Measurements from ENCODE around the gene GABRD. TPM values are rescaled to one million over a fixed set of nuclear protein-coding genes. Genes with fewer than 3 reads are reported as not detected.

The GABRD gene
- total and polyA plus RNA-seq, 10 of the 15 experiments (the other 5 are each of a cell fraction or from before 2014, with no cell fraction given) = not detected

- no peak for ATAC-seq
- Histone ChIP-seq H3K79me2 (ENCODE audit: control insufficient read depth, insufficient read depth, low read length) (no peaks in the 10 kb centered on the region), H3K4me3 (no peak overlapping the region), H3K9me3 (replicated peaks; ENCODE audit: control insufficient read depth, insufficient read depth, low read length) (no peaks in the 10 kb centered on the region), H3K27ac (ENCODE audit: control insufficient read depth, insufficient read depth) (no peak overlapping the region), H3K36me3 (ENCODE audit: control insufficient read depth in 2 of 2, insufficient read depth in 2 of 2, low read length in 1 of 2) (no peaks in the 10 kb centered on the region), H3K4me1 (ENCODE audit: control insufficient read depth, insufficient read depth, low read length) (no peaks in the 10 kb centered on the region), H3K27me3 (replicated peaks in 1 of 2; ENCODE audit: control insufficient read depth in 2 of 2, insufficient read depth in 2 of 2, low read length in 1 of 2) (no peaks in the 10 kb centered on the region), H3K9ac (ENCODE audit: control insufficient read depth, insufficient read depth, low read length) (no peak overlapping the region), H2AFZ (ENCODE audit: control insufficient read depth, low read depth, low read length) (no peak overlapping the region), H4K20me1 (ENCODE audit: control insufficient read depth, insufficient read depth) (no peaks in the 10 kb centered on the region), H3K4me2 (ENCODE audit: control insufficient read depth, insufficient read depth) (no peak overlapping the region)
- TF ChIP-seq PML (IDR thresholded peaks at IDR 0.05; ENCODE audit: low read length) (no peak), MTA2 (IDR thresholded peaks at IDR 0.05; ENCODE audit: low read depth) (no peak), RELB (IDR thresholded peaks at IDR 0.05; ENCODE audit: low read depth) (no peak), TCF12 (IDR thresholded peaks at IDR 0.05; ENCODE audit: low read depth, low read length) (no peak), POU2F2 (IDR thresholded peaks at IDR 0.05; ENCODE audit: borderline replicate concordance, low read depth, low read length) (no peak), ZNF207 (IDR thresholded peaks at IDR 0.05; ENCODE audit: borderline replicate concordance) (no peak)
- in situ Hi-C loops (cut with MboI) = no loop called here
- POLR2A ChIA-PET = no interaction called here
- DNase-seq (ENCODE audit: low read depth, low spot score) = no peak
- 44% methylated on average over 9 of the region's 9 CpGs for WGBS (ENCODE audit: insufficient coverage, insufficient replicate concordance, low lambda C conversion rate, missing lambda C conversion rate)
- intact Hi-C loops (cut with micrococcal nuclease; ENCODE audit: unreplicated experiment) = no loop called here
- SMC1A ChIA-PET (ENCODE audit: uncharacterized antibody, unreplicated experiment) = no interaction called here
- BruUV-seq (replicated peaks) = no TSS peak
- RAD21 ChIA-PET (ENCODE audit: unreplicated experiment) = no interaction called here
- CTCF ChIA-PET = interaction anchor here (0.6 kb wide), 1 partner anchor 51 kb away, joined by 3 read pairs; no protein-coding TSS in a partner anchor
- FAIRE-seq = no peak
These were observed 29.4 kb upstream of the GABRD start for GRCh38 chr1:1989789-1990188.

DNA sequence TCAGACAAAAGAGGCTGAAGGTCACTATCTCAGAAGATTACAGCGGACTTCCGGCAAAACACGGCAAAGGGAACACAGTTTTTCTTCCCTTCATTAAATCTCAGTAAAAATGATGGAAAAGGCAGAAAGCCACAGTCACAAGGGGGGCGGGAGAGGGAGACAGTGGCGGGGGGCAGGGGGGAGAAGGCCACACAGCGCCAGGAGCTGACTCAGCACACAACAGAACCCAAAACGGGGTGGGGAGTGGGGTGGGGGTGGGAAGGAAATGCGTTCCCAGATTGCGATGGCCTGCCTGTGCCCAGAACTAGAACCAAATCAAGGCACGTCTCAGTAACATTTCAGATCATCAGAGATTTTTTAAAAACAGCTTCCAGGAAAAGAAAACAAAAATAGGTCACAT is 28.9 kb upstream of the GABRD start:
- no peaks in the 10 kb centered on the region for H3K36me3 ChIP-seq (ENCODE audit: control insufficient read depth in 2 of 2, insufficient read depth in 2 of 2, low read length in 1 of 2)
- no peaks in the 10 kb centered on the region for H3K79me2 ChIP-seq (ENCODE audit: control insufficient read depth, insufficient read depth, low read length)
- no peaks in the 10 kb centered on the region for H3K27me3 ChIP-seq (replicated peaks in 1 of 2; ENCODE audit: control insufficient read depth in 2 of 2, insufficient read depth in 2 of 2, low read length in 1 of 2)
- DNase-seq (ENCODE audit: low read depth, low spot score) (no peak), FAIRE-seq (no peak), ATAC-seq (no peak)
- in situ Hi-C loops (cut with MboI) = no loop called here
- ChIA-PET CTCF (no interaction called here), POLR2A (no interaction called here), RAD21 (ENCODE audit: unreplicated experiment) (no interaction called here), SMC1A (ENCODE audit: uncharacterized antibody, unreplicated experiment) (no interaction called here)
- H4K20me1 ChIP-seq (ENCODE audit: control insufficient read depth, insufficient read depth) = no peaks in the 10 kb centered on the region
- intact Hi-C loops (cut with micrococcal nuclease; ENCODE audit: unreplicated experiment) = no loop called here
- H3K4me3 ChIP-seq = no peak overlapping the region
- WGBS (ENCODE audit: insufficient coverage, insufficient replicate concordance, low lambda C conversion rate, missing lambda C conversion rate) = 56% methylated on average over 6 of the region's 10 CpGs
- TF ChIP-seq SP1 (IDR thresholded peaks at IDR 0.05; ENCODE audit: low read depth, low read length) (no peak), RB1 (IDR thresholded peaks at IDR 0.05; ENCODE audit: borderline replicate concordance) (no peak), TCF7 (IDR thresholded peaks at IDR 0.05; ENCODE audit: borderline replicate concordance) (no peak), SMAD5 (IDR thresholded peaks at IDR 0.05; ENCODE audit: low read depth) (no peak), BCL11A (IDR thresholded peaks at IDR 0.05; ENCODE audit: low read depth, low read length) (no peak), WRNIP1 (IDR thresholded peaks at IDR 0.05; ENCODE audit: borderline replicate concordance, low read depth, low read length) (no peak), CHD1 (IDR thresholded peaks at IDR 0.05; ENCODE audit: low read depth, low read length) (no peak), TAF1 (IDR thresholded peaks at IDR 0.05; ENCODE audit: borderline replicate concordance, low read depth, low read length) (no peak)
- TF ChIP-seq, protein P1, sequence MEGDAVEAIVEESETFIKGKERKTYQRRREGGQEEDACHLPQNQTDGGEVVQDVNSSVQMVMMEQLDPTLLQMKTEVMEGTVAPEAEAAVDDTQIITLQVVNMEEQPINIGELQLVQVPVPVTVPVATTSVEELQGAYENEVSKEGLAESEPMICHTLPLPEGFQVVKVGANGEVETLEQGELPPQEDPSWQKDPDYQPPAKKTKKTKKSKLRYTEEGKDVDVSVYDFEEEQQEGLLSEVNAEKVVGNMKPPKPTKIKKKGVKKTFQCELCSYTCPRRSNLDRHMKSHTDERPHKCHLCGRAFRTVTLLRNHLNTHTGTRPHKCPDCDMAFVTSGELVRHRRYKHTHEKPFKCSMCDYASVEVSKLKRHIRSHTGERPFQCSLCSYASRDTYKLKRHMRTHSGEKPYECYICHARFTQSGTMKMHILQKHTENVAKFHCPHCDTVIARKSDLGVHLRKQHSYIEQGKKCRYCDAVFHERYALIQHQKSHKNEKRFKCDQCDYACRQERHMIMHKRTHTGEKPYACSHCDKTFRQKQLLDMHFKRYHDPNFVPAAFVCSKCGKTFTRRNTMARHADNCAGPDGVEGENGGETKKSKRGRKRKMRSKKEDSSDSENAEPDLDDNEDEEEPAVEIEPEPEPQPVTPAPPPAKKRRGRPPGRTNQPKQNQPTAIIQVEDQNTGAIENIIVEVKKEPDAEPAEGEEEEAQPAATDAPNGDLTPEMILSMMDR (IDR thresholded peaks at IDR 0.05 in 2 of 3, conservative IDR thresholded peaks at IDR 0.05 in 1 of 3; ENCODE audit: control insufficient read depth in 2 of 3, extremely low read depth in 1 of 3, insufficient read depth in 1 of 3, low read depth in 3 of 3, low read length in 3 of 3) = no peak
- no peaks in the 10 kb centered on the region for H3K9me3 ChIP-seq (replicated peaks; ENCODE audit: control insufficient read depth, insufficient read depth, low read length)
- H2AFZ ChIP-seq (ENCODE audit: control insufficient read depth, low read depth, low read length) = no peak overlapping the region
- no peak overlapping the region for H3K4me2 ChIP-seq (ENCODE audit: control insufficient read depth, insufficient read depth)
- no TSS peak for BruUV-seq (replicated peaks)
- no peak overlapping the region for H3K9ac ChIP-seq (ENCODE audit: control insufficient read depth, insufficient read depth, low read length)
- H3K27ac ChIP-seq (ENCODE audit: control insufficient read depth, insufficient read depth) = no peak overlapping the region
- no peaks in the 10 kb centered on the region for H3K4me1 ChIP-seq (ENCODE audit: control insufficient read depth, insufficient read depth, low read length)

All from GM12878 (cell line).